ENCODE results near the gene ARHGEF7.

DNA sequence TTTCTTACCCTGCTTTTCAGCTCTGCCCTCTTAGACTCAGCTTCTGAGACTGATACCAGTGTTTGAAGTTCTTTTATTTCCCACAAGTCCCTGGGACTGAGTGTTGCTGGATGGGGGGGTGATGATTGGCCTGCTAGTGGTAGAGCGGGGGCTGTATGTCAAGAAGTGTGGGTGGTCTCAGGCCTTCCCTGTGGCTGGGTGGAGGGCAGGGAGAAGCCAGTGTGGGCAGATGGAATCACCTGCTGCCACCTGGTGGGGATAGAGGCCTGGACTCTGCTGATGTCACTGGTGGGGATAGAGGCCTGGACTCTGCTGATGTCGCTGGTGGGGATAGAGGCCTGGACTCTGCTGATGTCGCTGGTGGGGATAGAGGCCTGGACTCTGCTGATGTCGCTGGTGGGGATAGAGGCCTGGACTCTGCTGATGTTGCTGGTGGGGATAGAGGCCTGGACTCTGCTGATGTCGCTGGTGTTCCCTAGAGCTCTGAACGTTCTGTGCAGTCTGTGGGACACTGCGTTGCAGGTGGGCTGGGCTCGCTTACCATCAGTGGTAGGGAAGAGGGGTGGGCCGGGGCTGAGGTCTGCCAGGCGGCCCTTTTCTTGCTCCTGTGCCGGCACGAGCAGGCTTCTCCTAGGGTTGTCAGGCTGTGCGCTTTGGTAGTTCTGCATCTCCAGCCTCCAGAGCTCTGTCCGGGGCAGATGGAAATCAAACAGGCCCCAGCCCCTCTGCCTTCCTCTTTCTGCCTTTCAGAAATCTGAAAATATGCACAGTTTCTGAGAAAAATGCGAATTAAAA is 101.3 kb downstream of the ARHGEF7 start:
- TF ChIP-seq, protein P1, sequence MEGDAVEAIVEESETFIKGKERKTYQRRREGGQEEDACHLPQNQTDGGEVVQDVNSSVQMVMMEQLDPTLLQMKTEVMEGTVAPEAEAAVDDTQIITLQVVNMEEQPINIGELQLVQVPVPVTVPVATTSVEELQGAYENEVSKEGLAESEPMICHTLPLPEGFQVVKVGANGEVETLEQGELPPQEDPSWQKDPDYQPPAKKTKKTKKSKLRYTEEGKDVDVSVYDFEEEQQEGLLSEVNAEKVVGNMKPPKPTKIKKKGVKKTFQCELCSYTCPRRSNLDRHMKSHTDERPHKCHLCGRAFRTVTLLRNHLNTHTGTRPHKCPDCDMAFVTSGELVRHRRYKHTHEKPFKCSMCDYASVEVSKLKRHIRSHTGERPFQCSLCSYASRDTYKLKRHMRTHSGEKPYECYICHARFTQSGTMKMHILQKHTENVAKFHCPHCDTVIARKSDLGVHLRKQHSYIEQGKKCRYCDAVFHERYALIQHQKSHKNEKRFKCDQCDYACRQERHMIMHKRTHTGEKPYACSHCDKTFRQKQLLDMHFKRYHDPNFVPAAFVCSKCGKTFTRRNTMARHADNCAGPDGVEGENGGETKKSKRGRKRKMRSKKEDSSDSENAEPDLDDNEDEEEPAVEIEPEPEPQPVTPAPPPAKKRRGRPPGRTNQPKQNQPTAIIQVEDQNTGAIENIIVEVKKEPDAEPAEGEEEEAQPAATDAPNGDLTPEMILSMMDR (optimal IDR thresholded peaks at IDR 0.05 in 1 of 3, IDR thresholded peaks at IDR 0.05 in 1 of 3, conservative IDR thresholded peaks at IDR 0.05 in 1 of 3; ENCODE audit: extremely low read depth in 1 of 3, insufficient read depth in 2 of 3, low read length in 3 of 3): peak; percentile 46 to 76 (median 63)
- TF ChIP-seq EZH2 (IDR thresholded peaks at IDR 0.05; ENCODE audit: low read length): no peak
